GM18499 (cell line): Measurements from ENCODE around the gene RNF138.
"Not testable (repeated sequence)": the region's sequence is repeated elsewhere in the genome, so short reads cannot be mapped to it uniquely, and the experiment has no call there.

Experiments
- ATAC-seq: cut with Tn5 transposase; IDR thresholded peaks from one replicate; pipeline ENCODE4 v1.9.1; 2021; ENCODE audit warnings: moderate number of reproducible peaks; ENCODE audit not compliant: insufficient read depth, unreplicated experiment

The RNF138 gene, protein sequence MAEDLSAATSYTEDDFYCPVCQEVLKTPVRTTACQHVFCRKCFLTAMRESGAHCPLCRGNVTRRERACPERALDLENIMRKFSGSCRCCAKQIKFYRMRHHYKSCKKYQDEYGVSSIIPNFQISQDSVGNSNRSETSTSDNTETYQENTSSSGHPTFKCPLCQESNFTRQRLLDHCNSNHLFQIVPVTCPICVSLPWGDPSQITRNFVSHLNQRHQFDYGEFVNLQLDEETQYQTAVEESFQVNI

DNA sequence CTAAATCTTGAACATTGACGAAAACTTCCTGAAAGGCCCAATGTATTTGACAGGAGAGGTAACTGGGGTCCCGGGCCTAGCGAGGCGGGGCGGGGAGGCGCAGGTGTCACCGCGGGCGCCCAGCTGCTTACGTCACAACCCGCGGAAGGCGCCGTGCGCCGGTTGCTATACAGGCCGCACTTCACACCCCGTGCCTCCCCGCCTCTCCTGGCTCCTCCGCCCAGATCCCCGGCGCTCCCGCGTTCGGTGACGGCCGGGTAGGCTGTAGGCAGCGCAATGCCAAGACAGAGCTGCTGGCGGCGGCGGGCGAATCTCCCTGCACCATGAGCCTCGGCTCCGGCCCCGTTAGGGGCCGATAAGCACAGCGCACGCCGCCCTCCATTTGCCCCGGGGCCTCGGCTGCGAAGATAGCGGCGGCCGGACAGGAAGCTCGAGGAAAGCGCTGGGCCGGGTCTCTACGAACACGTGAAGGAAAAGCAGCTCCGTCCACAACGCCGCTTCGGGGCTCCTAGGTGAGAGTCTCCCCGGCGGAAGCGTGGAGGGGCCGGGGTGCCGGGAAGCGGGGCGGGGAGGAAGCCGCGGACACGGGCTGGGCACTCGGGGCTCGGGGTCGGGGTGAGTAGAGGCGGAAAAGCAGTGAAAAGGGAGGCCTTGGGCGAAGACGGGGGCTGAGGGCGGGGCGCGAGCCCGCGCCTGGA is at the start of gene RNF138:
TSS of gene RNF138 (plus strand) at position 151 of the 698 bp plus-strand sequence. CDS start 903 bp downstream, outside the sequence.
- ATAC-seq = peak; percentile 43

DNA sequence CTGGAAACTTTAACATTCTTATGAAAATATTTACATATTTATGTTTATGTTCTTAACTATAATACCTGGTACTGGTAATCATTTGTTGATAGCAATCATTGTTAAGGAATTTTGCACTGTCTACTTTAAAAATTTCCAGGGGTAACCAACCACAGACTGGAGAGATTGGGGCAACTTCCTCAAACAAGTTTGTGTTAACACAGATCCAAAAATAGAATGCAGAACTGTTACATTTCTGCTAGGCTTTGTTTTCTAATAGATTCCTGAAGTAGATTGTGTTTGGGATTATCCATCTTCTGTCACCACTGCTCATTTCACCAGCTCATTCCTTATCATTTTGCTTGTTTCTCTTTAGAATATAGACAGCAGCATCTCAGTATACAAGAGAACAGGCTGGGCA is 49.3 kb upstream of the RNF138 start:
- no peak for ATAC-seq

DNA sequence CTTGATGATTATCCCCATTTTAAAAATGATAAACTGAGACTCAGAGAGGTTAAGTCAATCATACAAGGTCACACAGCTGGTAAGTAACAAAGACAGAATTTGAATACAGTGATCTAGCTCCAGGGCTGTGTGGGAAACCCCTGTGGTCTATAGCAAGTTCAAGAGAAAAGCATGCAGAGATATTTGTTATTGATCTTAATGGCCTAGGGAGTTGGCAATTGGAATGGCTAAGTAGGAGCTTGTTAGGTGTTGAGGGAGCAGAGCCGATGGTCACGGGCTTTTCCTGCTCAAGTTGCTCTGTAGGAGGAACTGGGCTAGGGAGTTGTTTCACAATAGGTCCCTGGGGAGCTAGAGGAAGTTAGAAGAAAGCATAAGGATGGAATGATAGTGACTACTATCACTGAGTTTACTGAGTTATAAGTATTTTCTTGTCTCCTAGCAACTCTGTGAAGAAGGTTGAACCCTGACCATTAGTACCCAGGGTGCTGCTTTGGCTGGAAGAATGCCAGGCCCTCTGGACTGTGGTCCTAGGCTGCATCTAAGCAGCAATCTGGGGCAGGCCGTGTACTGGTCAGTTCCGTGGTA is 43.1 kb upstream of the RNF138 start:
- peak; percentile 36 for ATAC-seq

DNA sequence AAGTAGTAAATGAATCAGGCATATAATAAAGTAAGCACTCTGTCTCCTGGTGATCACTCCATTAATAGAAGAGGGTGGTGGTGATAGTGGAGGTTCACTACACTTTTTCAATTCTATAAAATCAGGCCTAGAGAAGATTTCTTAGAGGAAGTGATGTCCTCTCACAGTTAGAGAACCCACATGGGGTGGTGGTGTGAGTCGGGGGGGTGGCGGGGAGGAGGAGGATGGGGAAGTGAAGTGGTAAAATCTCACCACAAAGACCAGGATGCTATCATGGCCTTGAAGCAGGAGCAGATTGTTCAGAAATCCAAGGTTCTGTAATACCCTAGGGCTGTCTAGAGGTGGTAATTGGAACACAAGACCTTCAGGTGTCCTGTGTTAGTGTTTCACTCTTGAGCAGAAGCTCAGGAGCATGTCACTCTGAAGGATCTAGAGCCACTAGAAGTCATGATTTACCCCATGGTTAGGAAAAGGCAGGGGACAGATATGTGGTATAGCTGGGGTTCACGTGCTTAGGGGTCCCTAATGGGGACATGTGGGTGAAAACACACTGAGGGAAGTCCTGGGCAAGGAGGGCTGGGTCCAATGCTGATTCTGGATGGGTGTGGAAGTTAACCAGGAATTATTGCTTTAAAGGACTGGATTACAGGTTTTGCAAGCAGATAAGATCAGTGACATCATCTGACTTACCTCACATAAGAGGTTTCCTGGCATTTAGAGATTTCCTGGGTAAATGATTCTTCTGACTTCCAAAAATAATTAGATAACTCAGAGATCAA is 42.1 kb upstream of the RNF138 start:
- ATAC-seq = no peak

DNA sequence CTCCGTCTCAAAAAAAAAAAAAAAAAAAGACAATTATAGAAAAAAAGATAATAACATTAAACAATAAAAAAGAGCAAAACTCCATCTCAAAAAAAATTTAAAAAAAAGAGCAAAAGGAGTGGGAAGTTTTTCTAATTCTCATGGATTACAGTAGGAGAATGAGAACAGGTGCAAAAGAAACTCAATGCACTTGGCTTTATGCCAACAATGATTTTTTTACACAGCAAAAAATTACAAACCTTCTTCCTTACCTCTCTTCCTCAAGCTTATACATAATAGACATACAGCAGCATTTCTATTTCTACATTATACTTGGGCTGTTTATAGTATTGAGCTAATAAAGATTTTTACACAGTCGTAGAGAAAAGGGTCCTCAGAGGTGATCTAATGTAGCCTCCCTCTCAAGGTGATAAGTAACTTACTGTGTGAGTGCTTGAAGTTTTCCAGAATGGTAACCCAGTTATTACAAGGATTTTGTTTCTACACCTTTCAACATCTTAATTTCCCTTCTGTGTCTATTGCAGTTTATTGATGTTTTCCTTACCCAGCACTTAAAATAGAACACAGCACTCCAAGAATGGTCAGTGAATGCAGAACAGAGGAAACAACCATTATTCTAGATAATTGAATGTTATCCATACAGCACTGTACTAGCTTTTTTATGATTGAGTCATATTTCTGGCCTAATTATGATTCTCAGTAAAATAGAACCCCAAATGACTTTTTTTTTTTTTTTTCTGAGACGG is 34.9 kb upstream of the RNF138 start:
- ATAC-seq = no peak

DNA sequence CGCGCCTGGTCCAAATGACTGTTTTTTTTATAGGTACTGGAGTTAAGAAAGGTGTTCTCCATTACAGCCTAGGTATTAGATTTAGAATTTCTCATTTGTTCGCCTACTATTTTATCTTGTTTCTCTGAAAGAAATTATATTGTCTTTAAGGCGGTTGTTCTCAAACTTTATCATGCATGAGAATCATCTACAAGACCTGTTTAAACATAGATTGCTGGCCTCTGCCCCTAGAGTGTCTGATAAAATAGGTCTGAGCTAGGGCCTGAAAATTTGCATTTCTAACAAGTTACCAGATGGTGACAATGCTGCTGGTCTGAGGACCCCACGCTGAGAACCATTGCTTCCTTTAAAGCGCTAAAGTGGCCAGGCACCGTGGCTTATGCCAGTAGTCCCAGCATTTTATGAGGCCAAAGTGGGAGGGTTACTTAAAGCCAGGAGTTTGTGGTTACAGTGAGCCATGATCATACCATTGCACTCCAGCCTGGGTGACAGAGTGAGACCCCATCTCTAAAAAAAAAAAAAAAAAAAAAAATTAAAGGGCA is 34.0 kb upstream of the RNF138 start:
- ATAC-seq = no peak

DNA sequence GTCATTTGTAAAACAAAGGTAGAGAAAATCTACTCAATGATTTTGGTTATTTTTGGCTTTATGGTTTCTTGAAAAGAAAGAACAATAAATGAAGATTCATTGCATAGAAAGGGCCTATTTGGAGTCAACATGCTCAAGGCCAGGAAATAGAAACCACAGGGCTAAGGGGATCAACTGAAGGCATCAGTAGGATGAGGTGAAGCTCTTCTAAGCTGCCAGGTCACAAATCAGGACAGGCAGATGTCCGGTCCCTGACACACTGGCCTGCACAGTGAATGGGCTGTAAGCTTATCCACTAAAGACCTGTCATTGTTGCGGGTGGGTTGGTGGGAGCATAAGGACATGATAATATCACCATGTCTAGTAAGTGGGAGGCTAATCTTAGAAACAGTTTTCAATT is 31.6 kb upstream of the RNF138 start:
- ATAC-seq = no peak

DNA sequence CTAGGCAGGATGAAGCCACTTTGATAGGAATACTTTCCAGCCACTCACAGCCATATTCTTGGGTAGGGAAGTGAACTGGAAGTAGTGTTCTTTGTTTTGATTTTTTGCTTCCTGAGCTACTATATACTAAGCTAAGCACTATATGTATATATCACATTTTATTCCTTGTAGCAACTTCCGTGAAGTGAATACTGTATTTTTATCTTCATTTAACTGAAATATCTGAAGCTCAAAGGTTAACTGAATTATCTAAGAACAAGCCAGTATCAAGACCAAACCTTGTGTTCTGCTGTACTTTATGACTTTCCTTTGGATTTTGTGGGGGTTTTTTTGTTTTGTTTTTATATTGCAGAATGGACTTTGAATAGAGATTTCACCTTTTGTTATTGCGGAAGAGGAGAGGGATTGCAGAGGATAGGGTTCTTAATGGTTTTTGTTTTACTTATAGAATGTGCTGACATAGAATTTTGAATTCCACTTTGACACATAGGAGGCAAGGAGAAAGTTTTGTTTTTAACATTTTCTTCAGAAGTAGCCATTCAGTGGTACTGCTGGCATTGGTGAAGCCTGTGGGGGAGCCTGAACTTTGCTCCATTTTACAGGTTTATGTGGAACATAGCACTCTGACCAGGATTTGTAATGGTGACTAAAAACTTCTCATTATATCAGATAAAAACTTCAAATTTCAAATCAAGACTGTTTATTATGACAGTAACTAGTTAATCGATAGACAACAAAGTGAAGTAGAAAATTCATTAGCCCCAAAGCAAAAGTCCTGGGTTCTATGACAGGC is 24.1 kb upstream of the RNF138 start:
- ATAC-seq = no peak

DNA sequence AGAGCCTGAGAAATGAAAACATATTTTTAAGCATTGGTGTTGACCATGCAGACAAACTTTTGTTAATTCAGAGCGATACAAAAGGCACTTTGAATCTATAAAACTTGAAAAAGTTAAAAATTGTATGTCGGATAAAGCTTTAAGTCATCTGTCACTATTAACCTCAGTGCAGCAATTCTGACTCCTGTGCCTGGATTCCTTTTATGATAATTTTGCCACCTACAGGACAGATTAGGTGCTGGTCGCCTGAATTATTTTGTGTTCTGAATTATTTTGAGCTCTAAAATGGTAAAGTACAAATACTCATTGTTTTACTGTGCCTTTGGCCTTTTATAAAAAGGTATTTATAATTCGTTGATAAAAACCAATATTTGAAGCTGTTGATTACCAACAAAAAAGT is 19.4 kb upstream of the RNF138 start:
- no peak for ATAC-seq

DNA sequence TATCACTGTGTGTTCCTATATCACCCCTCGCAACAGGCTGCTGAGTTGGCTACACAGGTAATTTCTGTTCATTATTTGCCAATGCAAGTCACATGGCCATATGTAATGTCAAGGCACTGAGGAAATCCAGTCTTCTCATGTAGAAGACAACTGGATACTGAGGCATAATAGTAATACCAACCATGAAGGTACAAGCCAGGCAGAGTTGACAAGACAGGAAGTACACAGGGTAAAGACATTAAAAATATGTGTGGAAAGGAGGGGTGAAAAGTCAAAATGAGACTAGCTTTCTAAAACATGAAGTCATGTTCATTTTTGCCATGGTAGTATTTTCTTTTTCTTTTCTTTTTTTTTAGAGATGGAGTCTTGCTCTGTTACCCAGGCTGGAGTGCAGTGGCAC is 17.5 kb upstream of the RNF138 start:
- ATAC-seq = no peak

DNA sequence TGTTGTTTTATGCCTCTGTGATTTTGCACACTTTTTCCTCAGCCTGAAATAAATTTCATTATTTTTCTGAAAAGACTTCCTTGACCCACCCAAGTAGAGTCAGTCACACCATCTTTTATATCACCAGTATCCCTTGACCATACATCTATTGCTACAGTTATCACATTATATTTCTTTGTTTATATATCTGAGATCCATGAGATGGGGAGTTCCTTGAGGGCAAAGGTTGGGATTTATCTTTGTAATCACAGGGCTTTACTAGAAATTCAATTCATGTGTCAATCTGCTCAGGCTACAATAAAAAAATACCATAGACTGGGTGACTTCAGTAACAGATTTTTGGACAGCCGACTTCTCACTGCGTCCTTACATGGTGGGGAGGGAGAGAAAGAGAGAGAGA is 12.8 kb upstream of the RNF138 start:
- ATAC-seq = no peak

DNA sequence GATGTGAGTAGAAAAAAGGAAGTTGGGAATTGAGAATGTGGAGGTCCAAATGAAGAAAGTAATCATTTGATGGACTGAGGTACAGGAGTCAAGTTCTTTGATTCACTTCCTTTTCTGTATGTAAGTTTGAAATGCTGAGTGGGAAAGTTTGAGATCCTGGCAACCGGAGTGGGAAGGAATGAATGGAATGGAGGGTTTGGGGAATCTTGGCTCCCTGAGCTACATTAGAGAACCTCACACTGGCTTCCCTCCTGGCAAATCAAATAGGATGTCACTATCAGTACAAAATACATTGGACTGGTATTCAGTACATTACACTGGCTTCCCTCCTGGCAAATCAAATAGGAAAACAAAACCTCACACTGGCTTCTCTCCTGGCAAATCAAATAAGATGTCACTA is 9.8 kb upstream of the RNF138 start:
- no peak for ATAC-seq

DNA sequence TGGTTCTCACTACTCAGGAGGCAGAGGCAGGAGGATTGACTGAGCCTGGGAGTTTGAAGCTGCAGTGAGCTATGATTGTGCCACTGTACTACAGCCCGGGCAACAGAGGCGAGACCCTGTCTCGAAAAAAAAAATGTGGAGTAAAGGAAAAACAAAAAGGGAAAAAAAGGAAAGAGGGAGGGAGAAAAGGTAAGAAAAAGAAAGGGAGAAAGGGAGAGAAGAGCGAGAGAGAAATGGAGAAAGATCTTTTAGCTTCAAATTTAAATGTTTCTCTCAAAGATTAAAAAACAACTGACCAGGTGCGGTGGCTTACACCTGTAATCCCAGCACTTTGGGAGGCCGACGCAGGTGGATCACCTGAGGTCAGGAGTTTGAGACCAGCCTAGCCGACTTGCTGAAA is 7.9 kb upstream of the RNF138 start:
- no peak for ATAC-seq

DNA sequence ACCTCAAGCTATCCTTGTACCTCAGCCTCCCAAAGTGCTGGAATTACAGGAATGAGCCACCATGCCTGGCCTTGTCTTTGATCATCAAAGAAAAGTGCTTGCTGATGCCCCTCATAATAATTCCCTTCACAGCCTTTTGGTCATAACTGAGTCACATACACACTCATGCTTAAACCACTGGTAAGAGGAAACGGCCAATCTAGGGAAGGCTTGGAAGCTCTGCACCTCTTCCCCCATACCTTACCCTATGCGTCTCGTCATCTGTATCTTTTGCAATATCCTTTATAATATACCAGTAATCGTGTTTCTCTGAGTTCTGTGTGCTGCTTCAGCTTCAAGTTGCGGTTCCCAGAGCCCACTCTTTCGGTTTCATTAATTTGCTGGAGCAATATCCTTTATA is 4.8 kb upstream of the RNF138 start:
- ATAC-seq = no peak

DNA sequence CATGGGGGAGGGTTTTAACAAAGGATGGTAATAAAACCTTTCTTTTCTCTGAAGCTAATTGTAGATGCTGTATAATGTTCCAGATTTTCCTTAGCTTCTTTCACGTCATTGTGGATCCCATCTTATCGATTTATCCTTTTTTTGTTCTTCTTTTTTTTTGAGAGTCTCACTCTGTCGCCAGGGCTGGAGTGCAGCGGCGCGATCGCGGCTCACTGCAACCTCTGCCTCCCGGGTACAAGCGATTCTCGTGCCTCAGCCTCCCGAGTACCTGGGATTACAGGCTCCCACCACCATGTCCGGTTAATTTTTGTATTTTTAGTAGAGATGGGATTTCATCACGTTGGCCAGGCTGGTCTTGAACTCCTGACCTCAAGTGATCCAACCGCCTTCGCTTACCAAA is 843 bp upstream of the RNF138 start:
- ATAC-seq = not testable (repeated sequence)

DNA sequence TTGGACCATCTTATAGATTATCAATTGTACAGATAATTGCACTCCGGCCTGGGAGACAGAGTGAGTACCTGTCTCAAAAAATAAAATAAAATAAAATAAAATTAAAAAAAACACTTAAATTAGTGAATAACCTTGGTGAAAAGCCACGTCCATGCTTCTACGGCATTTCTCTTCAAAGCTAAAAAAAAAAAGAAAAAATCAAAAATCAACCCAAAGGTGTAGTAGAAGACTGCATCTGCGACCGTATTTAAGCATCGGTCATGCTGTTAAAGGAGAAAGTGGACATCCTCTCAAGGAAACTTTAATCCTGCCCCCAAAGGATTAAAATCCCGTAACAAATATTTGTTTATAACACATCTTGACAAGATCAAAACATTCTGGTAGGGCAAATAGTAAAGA is 350 bp upstream of the RNF138 start:
- ATAC-seq = no peak

DNA sequence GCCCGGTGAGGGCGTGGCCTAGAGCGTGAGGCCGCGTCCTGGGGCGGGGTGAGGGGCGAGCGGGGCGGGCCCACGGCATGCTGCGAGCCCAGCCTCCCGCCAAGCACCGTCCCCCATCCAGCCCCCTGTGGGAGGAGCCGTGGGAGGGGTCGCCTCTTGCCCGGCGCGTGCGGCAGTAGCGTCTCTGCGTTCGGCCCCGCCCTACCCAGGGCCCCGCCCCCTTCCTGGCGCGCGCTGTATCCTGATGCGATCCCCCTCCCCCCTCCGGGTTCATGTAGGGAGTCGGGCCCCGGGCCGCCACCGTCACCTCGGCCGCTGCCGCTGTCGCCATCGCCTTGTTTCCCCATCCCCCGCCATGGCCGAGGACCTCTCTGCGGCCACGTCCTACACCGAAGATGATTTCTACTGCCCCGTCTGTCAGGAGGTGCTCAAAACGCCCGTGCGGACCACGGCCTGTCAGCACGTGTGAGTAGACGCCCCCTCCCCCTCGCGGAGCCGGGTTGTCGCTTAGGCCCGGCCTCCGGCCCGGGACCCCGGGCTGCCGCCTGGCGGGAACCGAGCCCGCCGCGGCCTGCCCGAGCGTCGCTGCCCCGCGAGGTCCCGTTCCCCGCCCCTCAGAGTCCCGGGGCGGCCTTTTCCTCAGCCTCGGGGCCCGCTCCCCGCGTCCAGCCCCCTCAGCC is 888 bp downstream of the RNF138 start:
- ATAC-seq = peak; percentile 42

DNA sequence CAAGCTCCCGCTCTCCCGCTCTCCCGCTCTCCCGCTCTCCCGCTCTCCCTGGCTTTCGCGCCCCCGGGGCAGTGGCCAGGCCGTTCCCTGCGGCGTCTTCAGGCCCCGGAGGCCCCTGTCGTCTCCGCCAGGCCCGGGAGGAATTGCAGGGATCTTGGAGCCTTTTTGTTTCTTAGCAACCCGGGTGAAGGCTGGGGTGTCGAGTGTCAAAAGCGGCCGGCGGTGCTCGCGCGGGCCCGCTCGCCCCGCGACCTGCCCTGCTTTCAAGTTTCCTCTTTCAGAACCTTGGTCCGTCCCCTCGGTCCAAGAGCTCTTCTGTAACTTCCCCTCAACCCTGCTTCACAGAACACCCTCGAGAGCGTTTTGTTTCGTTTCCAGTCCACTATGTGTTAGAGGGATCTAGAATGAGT is 1.4 kb downstream of the RNF138 start:
- peak; percentile 29 for ATAC-seq

DNA sequence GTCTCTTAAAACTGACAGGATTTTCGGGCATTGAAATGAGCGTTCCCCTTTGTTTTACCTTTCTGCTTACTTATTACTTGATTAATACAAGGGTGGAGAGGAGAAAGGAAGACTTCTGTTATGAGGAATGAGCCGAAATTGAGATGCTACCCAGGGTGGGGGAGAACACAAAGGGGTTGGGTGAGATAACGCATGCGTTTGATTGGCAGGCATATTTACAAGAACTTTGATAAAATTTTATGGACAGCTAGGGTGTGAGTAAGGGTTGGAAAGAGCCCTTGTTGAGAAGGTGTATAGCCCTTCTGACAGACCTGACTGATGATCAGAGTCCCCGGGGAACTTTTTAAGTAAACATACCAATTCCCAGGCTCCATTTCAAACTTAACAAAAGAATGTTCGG is 1.8 kb downstream of the RNF138 start:
- peak; percentile 0 for ATAC-seq
